Testis (tissue), 3 donors: ENCODE results near the gene SPIRE1. TPM values are rescaled to one million over a fixed set of nuclear protein-coding genes. Genes with fewer than 3 reads are reported as not detected.
A peak's percentile ranks its signal among the peaks of the same experiment; 100 is the strongest.

ENCODE experiments used
- DNase-seq: peaks from one replicate; pipeline ENCODE4 v3.0.0-alpha.2; 2019
- H3K27ac ChIP-seq, 2 donors: fragments of 200-600 bp; sonication (generic); one replicate each; pipeline ENCODE4 v1.5.1; 2019
- H3K27me3 ChIP-seq: fragments of 200-600 bp; sonication (generic); one replicate; pipeline ENCODE4 v1.5.1; 2019
- H3K36me3 ChIP-seq: fragments of 200-600 bp; sonication (generic); one replicate; pipeline ENCODE4 v1.5.1; 2017; ENCODE audit warnings: low read depth; ENCODE audit errors: missing control alignments
- H3K4me1 ChIP-seq: fragments of 200-600 bp; sonication (generic); one replicate; pipeline ENCODE4 v1.5.1; 2019
- H3K4me3 ChIP-seq, 2 donors: fragments of 200-600 bp; sonication (generic); one replicate each; pipeline ENCODE4 v1.5.1; 2017 to 2019
- H3K9me3 ChIP-seq: fragments of 200-600 bp; sonication (generic); one replicate; pipeline ENCODE4 v1.5.1; 2017
- POLR2A ChIP-seq: fragments of 450-650 bp; IDR thresholded peaks from one replicate; pipeline ENCODE4 v1.6.1; 2017; ENCODE audit warnings: antibody characterized with exemption, mild to moderate bottlenecking, moderate library complexity
- WGBS, 2 donors: methylation state at CpG; one replicate each; pipeline ENCODE4 v1.1.5; 2018; 5-methylcytosine and 5-hydroxymethylcytosine counted together
- intact Hi-C: fragments of 100-400 bp; cut with DNase I; formaldehyde crosslinking; loops from one replicate; pipeline ENCODE4 v1.15.1; 2023; ENCODE audit warnings: low total_unique reads
- polyA plus RNA-seq: library from polyadenylated mRNA; stranded (reverse); fragments of 350-450 nt; fragmentation: Illumina TruSeq; extraction: RNeasy Lipid Tissue Mini Kit (QIAGEN cat#74804); gene quantifications from one replicate; pipeline ENCODE4 v1.2.3, GENCODE V29; 2014; ENCODE audit warnings: low read depth, low replicate concordance; ENCODE audit not compliant: insufficient read depth
- total RNA-seq, 2 donors: library from RNA; depleted of rRNA; stranded (reverse); fragments of >200 nt; gene quantifications; one replicate each; pipeline ENCODE4 v1.2.3, GENCODE V29; 2016
- TF ChIP-seq, protein P1 (sequence below), 3 experiments: fragments of 450-650 bp in 2 of 3; fragments of 200-600 bp in 1 of 3; sonication (generic) in 1 of 3; IDR thresholded peaks; one replicate each; pipeline ENCODE4 v1.5.1; 2016 to 2019; ENCODE audit warnings: antibody characterized with exemption in 3 of 3, mild to moderate bottlenecking in 2 of 3, moderate library complexity in 1 of 3

The SPIRE1 gene
- total and polyA plus RNA-seq, 3 donors from 2014 or later = 46.8 to 83.5 (median 67.6) TPM

DNA sequence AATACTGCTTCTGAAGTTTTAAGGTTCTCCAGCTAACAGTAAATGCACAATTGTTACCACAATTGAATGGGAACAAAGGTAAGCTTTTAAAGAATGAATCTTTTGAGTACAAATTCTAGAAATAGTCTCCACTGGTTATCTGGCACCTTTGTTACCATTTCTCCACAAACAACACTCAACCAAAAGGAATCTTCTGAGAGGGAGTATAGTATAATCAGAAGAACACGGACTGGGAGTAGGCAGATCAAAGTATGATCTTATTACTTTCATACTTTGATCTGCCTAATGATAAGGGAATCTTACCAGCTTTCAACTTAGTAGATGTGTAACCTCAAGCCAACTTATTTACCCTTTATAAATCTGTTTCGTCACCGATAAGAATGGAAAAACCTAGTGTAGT is 43.3 kb upstream of the SPIRE1 start:
- no peaks in the 10 kb centered on the region for H3K9me3 ChIP-seq
- no peaks in the 10 kb centered on the region for H3K27me3 ChIP-seq
- H3K36me3 ChIP-seq = no peaks in the 10 kb centered on the region
- intact Hi-C loops = no loop called here
- H3K4me1 ChIP-seq = peaks cover 18% of the 10 kb centered on the region
- TF ChIP-seq POLR2A = no peak
- TF ChIP-seq, protein P1, sequence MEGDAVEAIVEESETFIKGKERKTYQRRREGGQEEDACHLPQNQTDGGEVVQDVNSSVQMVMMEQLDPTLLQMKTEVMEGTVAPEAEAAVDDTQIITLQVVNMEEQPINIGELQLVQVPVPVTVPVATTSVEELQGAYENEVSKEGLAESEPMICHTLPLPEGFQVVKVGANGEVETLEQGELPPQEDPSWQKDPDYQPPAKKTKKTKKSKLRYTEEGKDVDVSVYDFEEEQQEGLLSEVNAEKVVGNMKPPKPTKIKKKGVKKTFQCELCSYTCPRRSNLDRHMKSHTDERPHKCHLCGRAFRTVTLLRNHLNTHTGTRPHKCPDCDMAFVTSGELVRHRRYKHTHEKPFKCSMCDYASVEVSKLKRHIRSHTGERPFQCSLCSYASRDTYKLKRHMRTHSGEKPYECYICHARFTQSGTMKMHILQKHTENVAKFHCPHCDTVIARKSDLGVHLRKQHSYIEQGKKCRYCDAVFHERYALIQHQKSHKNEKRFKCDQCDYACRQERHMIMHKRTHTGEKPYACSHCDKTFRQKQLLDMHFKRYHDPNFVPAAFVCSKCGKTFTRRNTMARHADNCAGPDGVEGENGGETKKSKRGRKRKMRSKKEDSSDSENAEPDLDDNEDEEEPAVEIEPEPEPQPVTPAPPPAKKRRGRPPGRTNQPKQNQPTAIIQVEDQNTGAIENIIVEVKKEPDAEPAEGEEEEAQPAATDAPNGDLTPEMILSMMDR (IDR thresholded peaks at IDR 0.05) = no peak
- DNase-seq = no peak
- no peak overlapping the region for H3K27ac ChIP-seq
- WGBS, 2 donors = 53 to 60% methylated on average over 3 of the region's 3 CpGs
- peak overlapping the region; percentile 94 to 96 for H3K4me3 ChIP-seq

DNA sequence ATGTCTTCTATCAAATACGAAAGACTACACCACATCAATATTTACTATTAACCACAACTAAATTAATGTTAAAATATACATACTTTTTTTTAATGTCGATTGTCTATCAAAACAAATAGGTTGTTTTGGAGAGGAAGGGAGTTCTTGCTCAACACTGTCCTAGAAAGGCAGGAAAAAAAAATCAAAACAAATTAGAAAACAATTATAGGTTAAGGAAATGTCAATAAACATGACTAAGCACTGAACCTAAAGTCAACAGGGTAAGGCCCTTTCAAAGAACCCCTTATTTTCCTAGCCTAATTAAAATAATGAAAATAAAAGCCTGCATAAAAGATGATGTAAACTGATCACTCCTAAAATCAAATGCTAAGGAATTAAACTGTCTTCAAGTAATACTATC is 41.8 kb upstream of the SPIRE1 start:
- intact Hi-C loops = no loop called here
- no peaks in the 10 kb centered on the region for H3K9me3 ChIP-seq
- DNase-seq = no peak
- H3K4me1 ChIP-seq = peaks cover 18% of the 10 kb centered on the region
- H3K36me3 ChIP-seq = no peaks in the 10 kb centered on the region
- TF ChIP-seq POLR2A = no peak
- TF ChIP-seq, protein P1 (IDR thresholded peaks at IDR 0.05) = no peak
- no peaks in the 10 kb centered on the region for H3K27me3 ChIP-seq
- no peak overlapping the region for H3K4me3 ChIP-seq
- H3K27ac ChIP-seq = no peak overlapping the region
- WGBS, 2 donors = 81 to 87% methylated on average over 2 of the region's 2 CpGs

DNA sequence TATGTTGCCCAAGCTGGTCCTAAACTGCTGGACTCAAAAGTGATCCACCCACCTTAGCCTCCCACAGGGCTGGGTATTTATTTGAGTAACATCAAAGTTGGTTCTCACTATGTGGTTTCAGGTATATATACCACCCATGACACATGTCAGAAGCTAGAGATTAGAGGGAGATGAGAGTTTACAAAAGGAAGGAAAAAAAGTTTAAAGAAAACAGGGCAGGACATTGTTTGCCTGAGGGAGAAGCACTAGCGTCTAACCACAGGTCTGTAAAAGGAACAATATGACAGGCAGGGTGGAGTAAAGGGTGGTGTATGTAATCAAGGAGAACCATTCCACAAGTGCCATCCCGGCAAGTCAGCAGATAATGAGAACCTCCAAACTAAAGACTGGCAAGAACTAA is 36.1 kb upstream of the SPIRE1 start:
- H3K27me3 ChIP-seq = no peaks in the 10 kb centered on the region
- H3K27ac ChIP-seq = no peak overlapping the region
- 46 to 73% methylated on average over 2 of the region's 2 CpGs for WGBS, 2 donors
- no peak for DNase-seq
- intact Hi-C loops = no loop called here
- H3K4me3 ChIP-seq = no peak overlapping the region
- H3K36me3 ChIP-seq = no peaks in the 10 kb centered on the region
- H3K4me1 ChIP-seq = no peaks in the 10 kb centered on the region
- TF ChIP-seq, protein P1 (IDR thresholded peaks at IDR 0.05) = no peak
- no peak for TF ChIP-seq POLR2A
- no peaks in the 10 kb centered on the region for H3K9me3 ChIP-seq

DNA sequence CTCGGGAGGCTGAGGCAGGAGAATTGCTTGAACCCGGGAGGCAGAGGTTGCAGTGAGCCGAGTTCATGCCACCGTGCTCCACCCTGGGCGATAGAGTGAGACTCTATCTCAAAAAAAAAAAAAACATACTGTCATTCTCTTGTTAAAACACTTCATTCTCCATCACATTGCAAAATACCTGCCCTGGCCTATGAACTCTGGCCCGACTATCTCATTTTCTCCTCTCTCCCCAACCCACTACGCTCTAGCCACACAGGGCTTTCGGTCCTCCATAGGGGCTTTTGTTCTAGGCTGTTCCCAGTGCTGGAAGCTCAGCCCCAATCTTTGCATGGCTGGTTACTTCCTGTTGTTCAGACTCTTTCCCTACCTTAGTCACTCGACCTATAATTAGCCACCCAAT is 34.3 kb upstream of the SPIRE1 start:
- H3K9me3 ChIP-seq = no peaks in the 10 kb centered on the region
- no peaks in the 10 kb centered on the region for H3K4me1 ChIP-seq
- intact Hi-C loops = no loop called here
- TF ChIP-seq, protein P1 (IDR thresholded peaks at IDR 0.05) = no peak
- TF ChIP-seq POLR2A = no peak
- H3K36me3 ChIP-seq = no peaks in the 10 kb centered on the region
- no peak overlapping the region for H3K27ac ChIP-seq
- 83 to 90% methylated on average over 9 of the region's 9 CpGs for WGBS, 2 donors
- no peak overlapping the region for H3K4me3 ChIP-seq
- no peak for DNase-seq
- H3K27me3 ChIP-seq = no peaks in the 10 kb centered on the region

DNA sequence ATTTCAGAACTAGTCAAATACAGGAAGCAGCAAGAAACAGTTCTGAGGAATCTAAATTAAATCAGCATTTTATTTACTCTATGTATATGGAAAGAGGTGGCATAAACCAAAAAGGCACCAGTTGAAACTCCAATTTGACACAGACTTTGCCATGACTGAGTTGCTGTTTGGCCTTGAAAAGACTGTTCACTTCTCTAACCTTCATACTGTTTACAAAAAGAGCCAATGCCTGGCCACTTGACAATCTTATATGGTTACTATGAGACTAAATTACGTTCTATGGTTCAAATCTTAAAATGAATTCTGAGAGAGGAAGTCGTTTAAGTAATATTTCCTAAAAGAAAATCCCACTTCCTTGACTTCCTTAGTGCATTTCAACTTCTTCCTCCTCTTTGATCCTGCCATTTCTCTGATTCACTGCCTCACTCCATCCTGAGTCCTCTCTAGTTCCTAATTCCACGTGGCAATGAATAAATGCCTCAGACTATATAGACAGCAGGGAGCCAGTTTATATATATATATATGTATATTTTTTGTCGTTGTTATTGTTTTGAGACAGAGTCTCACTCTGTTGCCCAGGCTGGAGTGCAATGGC is 31.4 kb upstream of the SPIRE1 start:
- Histone ChIP-seq H3K4me1 (no peaks in the 10 kb centered on the region), H3K9me3 (no peaks in the 10 kb centered on the region), H3K27ac (no peak overlapping the region), H3K36me3 (no peaks in the 10 kb centered on the region), H3K27me3 (no peaks in the 10 kb centered on the region), H3K4me3 (no peak overlapping the region)
- TF ChIP-seq, protein P1 (IDR thresholded peaks at IDR 0.05) = no peak
- TF ChIP-seq POLR2A = no peak
- intact Hi-C loops = no loop called here
- WGBS, 2 donors = 60 to 69% methylated on average over 4 of the region's 4 CpGs
- DNase-seq = no peak
